ENCODE data around the gene NCS1. TPM values are rescaled to one million over a fixed set of nuclear protein-coding genes. Genes with fewer than 3 reads are reported as not detected.
"Not testable (repeated sequence)": the region's sequence is repeated elsewhere in the genome, so short reads cannot be mapped to it uniquely, and the experiment has no call there.

Gene NCS1
- total RNA-seq, 4 donors from 2014 or later, result 100 to 206 (median 122) TPM

DNA sequence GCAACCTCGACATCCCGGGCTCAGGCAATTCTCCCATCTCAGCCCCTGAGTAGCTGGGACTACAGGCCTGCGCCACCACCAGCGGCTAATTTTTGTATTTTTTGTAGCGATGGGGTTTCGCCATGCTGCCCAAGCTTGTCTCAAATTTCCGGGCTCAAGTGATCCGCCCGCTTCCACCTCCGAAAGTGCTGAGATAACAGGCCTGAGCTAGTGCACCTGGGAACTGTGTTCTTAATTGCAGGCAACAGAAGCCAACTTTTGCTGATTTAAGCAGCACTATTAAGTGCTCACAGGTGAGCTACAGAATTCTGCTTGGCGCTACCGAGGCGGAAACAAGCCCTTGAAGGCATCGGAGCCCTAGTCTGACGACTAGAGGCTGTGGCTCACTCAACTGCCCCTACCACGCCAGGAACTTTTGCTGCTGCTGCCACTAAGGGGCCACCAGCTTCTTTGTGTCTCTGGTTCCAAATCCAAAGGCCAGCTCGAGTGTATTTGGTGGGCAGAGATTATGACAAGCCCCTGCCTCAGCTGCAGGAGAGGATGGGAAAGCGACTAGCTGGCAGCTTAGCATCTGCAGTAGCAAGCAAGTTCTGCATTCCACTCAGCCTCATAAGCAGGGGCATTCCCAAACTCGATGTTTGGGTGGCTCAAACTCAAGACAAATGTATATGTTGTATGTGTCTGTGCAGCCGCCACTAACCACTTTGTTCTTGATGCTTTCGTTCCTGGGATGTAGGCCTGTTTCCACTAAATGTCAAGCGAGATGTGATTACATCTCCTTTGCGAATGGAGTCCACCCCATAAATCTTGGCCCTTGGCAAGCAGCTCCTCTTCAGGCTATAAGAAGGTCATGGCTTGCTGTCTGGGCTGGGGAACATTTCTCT is 82.8 kb downstream of the NCS1 start:
- intact Hi-C loops (cut with DNase I), result no loop called here
- no peaks in the 10 kb centered on the region for H3K9me3 ChIP-seq
- no peak overlapping the region for H3K27ac ChIP-seq (replicated peaks in 1 of 4)
- H3K4me3 ChIP-seq, result no peak overlapping the region
- H3K4me1 ChIP-seq, result peaks cover 0 to 4% (median 2%) of the 10 kb centered on the region in 4 donors
- WGBS, result 85% methylated on average over 17 of the region's 23 CpGs
- DNase-seq (ENCODE audit: extremely low spot score), result no peak
- H3K27me3 ChIP-seq, result no peaks in the 10 kb centered on the region
- no peaks in the 10 kb centered on the region for H3K36me3 ChIP-seq
- TF ChIP-seq POLR2AphosphoS5 (IDR thresholded peaks at IDR 0.05) (no peak), POLR2A (IDR thresholded peaks at IDR 0.05; ENCODE audit: low read depth) (no peak), EP300 (IDR thresholded peaks at IDR 0.05) (no peak)
- TF ChIP-seq, protein P1, sequence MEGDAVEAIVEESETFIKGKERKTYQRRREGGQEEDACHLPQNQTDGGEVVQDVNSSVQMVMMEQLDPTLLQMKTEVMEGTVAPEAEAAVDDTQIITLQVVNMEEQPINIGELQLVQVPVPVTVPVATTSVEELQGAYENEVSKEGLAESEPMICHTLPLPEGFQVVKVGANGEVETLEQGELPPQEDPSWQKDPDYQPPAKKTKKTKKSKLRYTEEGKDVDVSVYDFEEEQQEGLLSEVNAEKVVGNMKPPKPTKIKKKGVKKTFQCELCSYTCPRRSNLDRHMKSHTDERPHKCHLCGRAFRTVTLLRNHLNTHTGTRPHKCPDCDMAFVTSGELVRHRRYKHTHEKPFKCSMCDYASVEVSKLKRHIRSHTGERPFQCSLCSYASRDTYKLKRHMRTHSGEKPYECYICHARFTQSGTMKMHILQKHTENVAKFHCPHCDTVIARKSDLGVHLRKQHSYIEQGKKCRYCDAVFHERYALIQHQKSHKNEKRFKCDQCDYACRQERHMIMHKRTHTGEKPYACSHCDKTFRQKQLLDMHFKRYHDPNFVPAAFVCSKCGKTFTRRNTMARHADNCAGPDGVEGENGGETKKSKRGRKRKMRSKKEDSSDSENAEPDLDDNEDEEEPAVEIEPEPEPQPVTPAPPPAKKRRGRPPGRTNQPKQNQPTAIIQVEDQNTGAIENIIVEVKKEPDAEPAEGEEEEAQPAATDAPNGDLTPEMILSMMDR (IDR thresholded peaks at IDR 0.05), result no peak

DNA sequence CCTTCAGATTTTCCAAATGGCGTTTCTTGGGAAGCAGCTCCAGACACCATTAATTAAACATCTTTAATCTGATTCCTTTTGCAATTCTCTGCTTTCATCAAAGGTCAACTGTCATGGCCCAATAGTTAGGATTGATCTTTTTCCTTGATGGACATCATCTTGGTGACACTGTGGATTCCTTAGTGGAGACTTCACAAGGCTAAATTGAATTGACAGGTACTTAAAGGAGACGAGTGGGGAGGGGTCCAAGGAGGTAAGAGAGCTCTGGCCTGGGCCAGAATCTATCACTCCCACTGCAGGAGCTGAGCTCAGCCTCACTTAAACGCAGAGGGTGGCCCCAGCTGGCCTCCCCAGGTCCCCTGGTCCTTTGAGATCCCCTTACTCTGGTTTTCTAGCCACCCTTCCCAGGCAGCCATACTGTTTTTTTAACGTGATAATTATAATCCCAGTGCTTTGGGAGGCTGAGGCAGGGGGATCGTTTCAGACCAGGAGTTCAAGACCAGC is 83.5 kb downstream of the NCS1 start:
- WGBS, result 68% methylated on average over 5 of the region's 5 CpGs
- Histone ChIP-seq H3K27me3 (no peaks in the 10 kb centered on the region), H3K4me1 (peaks cover 3 to 11% (median 6%) of the 10 kb centered on the region in 4 donors), H3K36me3 (no peaks in the 10 kb centered on the region), H3K27ac (replicated peaks in 1 of 4) (no peak overlapping the region), H3K9me3 (no peaks in the 10 kb centered on the region), H3K4me3 (no peak overlapping the region)
- intact Hi-C loops (cut with DNase I), result no loop called here
- TF ChIP-seq, protein P1 (IDR thresholded peaks at IDR 0.05), result no peak
- TF ChIP-seq POLR2A (IDR thresholded peaks at IDR 0.05; ENCODE audit: low read depth), result no peak
- no peak for TF ChIP-seq EP300 (IDR thresholded peaks at IDR 0.05)
- TF ChIP-seq POLR2AphosphoS5 (IDR thresholded peaks at IDR 0.05), result no peak
- no peak for DNase-seq (ENCODE audit: extremely low spot score)

DNA sequence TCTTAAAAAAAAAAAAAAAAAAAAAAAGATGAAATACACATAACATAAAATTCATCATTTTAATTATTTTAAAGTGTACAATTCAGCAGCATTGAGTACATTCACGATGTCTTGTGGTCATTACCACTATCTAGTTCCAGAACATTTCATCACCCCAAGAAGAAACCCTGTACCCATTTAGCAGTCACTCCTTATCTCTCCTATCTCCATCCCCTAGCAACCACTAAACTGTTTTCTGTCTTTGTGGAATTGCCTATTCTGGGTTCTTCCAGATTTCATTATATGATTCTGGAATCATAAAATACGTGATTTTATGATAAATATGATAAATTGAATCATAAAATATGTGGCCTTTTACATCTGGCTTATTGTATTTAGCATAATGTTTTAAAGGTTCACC is 84.4 kb downstream of the NCS1 start:
- no peak for DNase-seq (ENCODE audit: extremely low spot score)
- Histone ChIP-seq H3K27ac (replicated peaks in 1 of 4) (no peak overlapping the region), H3K27me3 (no peaks in the 10 kb centered on the region), H3K4me1 (peaks cover 4 to 21% (median 16%) of the 10 kb centered on the region in 4 donors), H3K4me3 (no peak overlapping the region), H3K36me3 (no peaks in the 10 kb centered on the region), H3K9me3 (no peaks in the 10 kb centered on the region)
- no peak for TF ChIP-seq EP300 (IDR thresholded peaks at IDR 0.05)
- TF ChIP-seq, protein P1 (IDR thresholded peaks at IDR 0.05), result no peak
- WGBS, result 81% methylated on average over 2 of the region's 2 CpGs
- intact Hi-C loops (cut with DNase I), result no loop called here

- intact Hi-C loops (cut with DNase I); H3K27me3 ChIP-seq; H3K27ac ChIP-seq (replicated peaks in 1 of 4); H3K4me3 ChIP-seq; H3K36me3 ChIP-seq; H3K9me3 ChIP-seq; DNase-seq (ENCODE audit: extremely low spot score): not testable (repeated sequence)
- WGBS, result 98% methylated on average over 7 of the region's 7 CpGs
- H3K4me1 ChIP-seq, result peaks cover 4 to 29% (median 23%) of the 10 kb centered on the region in 4 donors
Measured at GRCh38 chr9:130258137-130258536, 85.9 kb downstream of the NCS1 start.

DNA sequence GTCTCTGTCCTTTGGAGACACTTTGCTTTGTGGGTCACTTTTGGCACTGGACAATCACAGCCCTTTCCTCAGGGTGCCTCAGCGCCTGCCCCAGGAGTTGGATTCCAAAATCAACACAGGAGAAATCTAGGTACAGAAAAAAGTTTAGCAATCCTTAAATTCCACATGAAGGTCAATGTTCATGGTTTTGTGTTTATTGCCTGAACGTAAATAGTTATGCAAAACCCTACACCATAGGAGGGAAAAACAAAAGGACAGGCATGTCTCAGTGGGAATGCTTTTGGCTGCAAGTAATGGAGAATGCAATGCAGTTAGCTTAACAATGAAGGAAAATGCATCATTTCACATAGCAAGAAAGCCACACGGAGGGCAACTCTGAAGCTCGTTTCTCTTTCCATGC is 86.8 kb downstream of the NCS1 start:
- Histone ChIP-seq H3K36me3 (no peaks in the 10 kb centered on the region), H3K27ac (replicated peaks in 1 of 4) (no peak overlapping the region), H3K4me3 (no peak overlapping the region), H3K9me3 (no peaks in the 10 kb centered on the region), H3K4me1 (peaks cover 4 to 38% (median 29%) of the 10 kb centered on the region in 4 donors), H3K27me3 (peaks cover 0 to 1% (median 0%) of the 10 kb centered on the region in 4 donors)
- TF ChIP-seq POLR2AphosphoS5 (IDR thresholded peaks at IDR 0.05), result no peak
- 91% methylated on average over 4 of the region's 4 CpGs for WGBS
- no peak for DNase-seq (ENCODE audit: extremely low spot score)
- intact Hi-C loops (cut with DNase I), result no loop called here

Measured in esophagus muscularis mucosa (tissue), 4 donors.